GM18909 (cell line): ENCODE results near the gene CPEB2.
"Not testable (repeated sequence)": the region's sequence is repeated elsewhere in the genome, so short reads cannot be mapped to it uniquely, and the experiment has no call there.

ENCODE experiments used
- ATAC-seq: cut with Tn5 transposase; IDR thresholded peaks from one replicate; pipeline ENCODE4 v1.9.1; 2021; ENCODE audit warnings: mild to moderate bottlenecking; ENCODE audit not compliant: unreplicated experiment, poor library complexity

Gene CPEB2

GRCh38 chr4:15042529-15043167 is 40.4 kb downstream of the CPEB2 start:
- no peak for ATAC-seq

DNA sequence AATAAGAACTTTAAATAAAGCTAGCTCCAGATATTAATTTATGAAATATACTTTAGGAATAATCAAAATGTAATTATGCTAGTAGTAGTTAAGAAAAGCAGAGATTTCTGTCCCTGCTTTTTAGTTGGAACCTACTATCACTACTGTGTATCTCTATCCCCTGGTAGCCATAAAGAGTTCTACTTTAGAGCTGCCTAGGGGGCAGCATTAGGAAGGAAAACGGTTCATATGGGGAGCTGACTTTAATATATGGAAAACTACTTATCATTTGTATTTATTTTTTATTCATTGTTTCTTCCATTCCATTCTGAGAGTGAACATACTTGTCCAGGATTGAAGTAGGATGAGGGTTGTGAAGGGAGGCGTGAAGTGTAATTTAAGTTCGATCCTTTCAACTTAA is 40.9 kb downstream of the CPEB2 start:
- no peak for ATAC-seq

DNA sequence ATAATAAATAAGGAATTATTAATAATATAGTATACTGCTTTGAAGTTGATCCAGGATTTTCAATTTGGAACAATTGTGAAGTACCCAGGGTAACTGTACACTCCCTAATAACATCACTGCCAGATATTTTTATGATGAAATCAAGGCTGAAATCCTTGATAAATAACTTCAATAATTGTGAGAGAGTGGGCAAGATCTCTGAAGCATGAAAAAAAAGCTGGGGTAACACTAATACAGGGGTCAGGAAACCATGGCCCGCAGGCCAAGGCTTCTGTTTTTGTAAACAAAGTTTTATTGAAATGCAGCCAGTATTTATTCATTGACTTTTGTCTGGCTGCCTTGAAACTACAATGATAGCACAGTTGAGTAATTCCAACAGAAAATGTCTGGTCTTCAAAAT is 41.6 kb downstream of the CPEB2 start:
- no peak for ATAC-seq

- no peak for ATAC-seq
Observed at GRCh38 chr4:15054541-15054940, 52.3 kb downstream of the CPEB2 start.

- ATAC-seq: no peak
Observed at GRCh38 chr4:15060213-15060612, 57.9 kb downstream of the CPEB2 start.

GRCh38 chr4:15063341-15063740 is 61.1 kb downstream of the CPEB2 start:
- ATAC-seq: no peak

DNA sequence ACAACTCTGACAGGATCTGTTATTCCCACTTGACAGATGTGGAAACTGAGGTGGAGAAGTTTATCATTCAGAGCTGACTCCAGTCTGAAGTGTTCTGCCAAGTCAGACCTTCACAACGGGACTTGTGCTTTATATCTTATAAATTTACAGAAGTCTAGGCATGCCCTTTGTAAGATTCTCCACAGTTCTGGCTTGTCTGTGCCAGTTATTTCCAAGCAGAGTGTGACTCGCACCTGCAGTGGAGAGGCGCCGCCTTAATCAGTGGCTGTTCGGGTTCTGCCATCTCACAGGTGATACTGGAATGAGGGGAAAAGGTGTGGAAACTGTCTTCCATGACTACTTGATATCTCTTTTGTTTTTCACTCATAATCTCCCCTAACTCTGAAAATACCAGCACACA is 63.2 kb downstream of the CPEB2 start:
- ATAC-seq: no peak

DNA sequence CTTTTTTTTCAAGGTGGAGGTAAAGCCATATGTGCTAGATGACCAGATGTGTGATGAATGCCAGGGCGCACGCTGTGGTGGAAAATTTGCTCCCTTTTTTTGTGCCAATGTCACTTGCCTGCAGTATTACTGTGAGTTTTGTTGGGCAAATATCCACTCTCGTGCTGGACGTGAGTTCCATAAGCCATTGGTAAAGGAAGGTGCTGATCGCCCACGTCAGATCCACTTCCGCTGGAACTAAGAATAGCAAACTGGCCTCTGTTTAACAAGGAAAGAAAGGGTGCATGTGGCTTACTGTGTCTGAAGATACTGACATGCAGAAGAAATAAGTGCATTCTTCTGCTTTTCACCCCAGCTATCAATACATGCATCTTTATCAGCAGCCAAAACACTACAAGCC is 63.9 kb downstream of the CPEB2 start:
- no peak for ATAC-seq

GRCh38 chr4:15068298-15068697 is 66.0 kb downstream of the CPEB2 start:
- ATAC-seq: no peak

GRCh38 chr4:15075875-15076274 is 73.6 kb downstream of the CPEB2 start:
- no peak for ATAC-seq

GRCh38 chr4:15077969-15078368 is 75.7 kb downstream of the CPEB2 start:
- ATAC-seq: no peak

- no peak for ATAC-seq
Observed at GRCh38 chr4:15078682-15079642, 76.7 kb downstream of the CPEB2 start.

DNA sequence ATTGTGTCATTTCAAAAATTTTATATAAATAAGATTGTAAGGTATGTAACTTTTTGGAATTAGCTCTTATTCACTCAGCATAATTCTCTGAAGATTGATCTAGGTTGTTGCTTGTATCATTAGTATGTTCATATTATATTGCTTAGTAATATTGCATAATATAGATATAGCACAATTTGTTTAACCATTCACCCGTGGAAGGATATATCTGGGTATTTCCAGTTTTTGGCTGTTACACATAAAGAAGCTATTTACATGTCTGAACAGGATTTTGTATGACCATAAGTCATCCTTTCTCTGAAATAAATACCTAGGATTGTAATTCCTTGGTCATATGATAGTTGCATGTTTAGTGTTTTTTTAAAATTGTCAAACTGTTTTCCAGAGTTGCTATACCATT is 82.5 kb downstream of the CPEB2 start:
- no peak for ATAC-seq

DNA sequence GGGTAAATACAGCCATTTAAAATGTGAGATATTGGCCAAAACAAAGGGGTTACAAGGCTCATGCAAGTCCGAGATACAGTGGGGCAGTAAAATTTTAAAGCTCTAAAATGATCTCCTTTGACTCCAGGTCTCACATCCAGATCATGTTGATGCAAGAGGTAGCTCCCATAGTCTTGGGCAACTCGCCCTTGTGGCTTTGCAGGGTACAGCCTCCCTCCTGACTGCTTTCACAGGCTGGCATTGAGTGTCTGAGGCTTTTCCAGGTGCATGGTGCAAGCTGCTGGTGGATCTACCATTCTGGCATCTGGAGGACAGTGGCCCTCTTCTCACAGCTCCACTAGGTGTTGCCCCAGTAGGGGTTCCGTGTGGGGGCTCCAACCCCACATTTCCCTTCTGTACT is 83.5 kb downstream of the CPEB2 start:
- not testable (repeated sequence) for ATAC-seq

GRCh38 chr4:15086259-15086658 is 84.0 kb downstream of the CPEB2 start:
- not testable (repeated sequence) for ATAC-seq

GRCh38 chr4:15088394-15089035 is 86.2 kb downstream of the CPEB2 start:
- ATAC-seq: no peak

DNA sequence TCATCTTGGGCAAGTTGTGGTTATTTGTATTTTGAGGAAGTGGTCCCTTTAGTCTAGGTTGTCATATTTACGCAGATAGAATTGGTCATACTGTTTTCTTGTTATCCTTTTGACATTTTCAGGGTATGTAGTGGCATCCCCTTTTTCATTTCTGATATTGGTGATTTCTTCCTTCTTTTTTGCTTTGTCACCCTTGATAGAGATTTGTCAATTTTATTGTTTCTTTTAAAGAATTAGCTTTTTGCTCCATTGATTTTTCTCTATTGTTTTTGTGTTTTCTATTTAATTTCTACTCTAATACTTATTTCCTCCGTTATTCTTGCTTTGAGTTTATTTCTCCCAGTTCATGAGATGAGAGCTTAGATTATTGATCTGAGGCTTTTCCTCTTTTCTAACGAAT is 87.7 kb downstream of the CPEB2 start:
- no peak for ATAC-seq

DNA sequence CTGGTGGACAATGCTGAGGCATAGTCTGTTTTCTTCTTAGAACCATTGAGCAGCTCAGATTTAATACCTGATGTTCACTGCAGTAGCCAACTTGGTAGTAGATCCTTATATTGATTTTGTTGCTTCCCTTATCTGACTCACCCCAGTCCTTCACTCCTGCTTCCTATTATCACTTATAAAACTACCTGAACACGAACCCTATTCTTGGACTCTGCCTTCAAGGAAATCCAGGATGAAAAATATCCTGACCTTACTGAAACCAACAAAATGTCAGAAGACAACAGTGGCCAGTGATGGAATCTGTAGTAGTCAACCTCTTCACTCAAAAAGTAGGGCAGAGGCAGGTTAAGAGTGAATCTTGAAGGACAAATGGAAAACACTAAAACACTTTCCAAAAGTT is 98.1 kb downstream of the CPEB2 start:
- ATAC-seq: no peak

DNA sequence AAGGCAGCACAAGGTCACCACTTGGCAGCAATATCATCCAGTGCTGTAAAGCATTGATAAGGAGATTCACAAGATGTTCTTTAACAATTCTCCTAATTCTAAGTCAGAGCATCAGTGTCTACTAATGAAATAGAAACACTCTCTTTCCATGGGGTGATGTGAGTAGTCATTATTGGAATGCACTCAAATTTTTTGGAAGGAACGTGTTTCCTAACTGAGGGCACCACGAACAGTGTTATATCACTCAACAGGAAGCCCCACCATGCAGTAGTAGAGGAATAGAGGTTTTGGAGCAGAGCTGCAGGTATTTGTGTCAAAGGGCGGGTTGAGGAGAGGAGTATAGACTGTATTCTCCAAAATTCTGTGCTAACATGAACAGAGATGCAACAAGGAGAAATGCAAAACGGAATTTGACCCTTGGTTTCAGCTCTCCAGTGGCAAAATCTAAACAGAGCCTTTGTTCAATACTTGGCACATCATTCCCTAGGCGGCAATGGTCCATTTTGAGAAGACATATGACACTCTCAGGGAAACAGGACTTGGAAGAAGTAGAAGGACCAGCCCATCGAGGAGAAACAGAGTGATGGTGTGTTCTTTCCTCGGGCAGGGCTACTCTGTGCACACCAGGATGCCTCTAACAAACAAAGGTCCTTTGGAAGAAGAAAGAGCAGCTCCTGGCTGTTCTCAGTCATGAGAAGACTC is 98.9 kb downstream of the CPEB2 start:
- ATAC-seq: no peak

DNA sequence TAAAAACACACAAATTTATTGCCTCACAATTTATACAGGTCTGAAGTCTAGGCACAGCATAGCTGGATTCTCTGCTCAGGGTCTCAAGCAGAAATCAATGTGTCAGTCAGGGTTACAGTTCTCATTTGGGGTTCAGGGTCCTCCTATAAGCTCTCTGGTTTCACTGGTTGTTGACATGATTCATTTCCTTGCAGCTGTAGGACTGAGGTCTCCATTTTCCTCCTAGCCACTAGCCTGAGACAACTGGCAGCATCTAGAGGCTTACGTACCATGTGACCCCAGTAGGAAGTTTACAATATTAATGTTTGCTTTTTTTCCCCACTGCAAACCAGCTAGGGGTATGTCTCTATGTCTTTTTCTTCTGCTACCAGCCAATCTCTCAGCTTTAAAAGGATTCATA is 102.5 kb downstream of the CPEB2 start:
- ATAC-seq: no peak

GRCh38 chr4:15106399-15106798 is 104.1 kb downstream of the CPEB2 start:
- ATAC-seq: no peak
